GM13977 (cell line): ENCODE results near the gene OXA1L.

Experiments
- DNase-seq: peaks from one replicate; pipeline ENCODE4 v3.0.0; 2012; ENCODE audit warnings: low spot score
- in situ Hi-C: fragments of 300-500 bp; cut with MboI; formaldehyde crosslinking; loops from one replicate; pipeline ENCODE4 v1.12.0; 2022; ENCODE audit warnings: low sequenced_read_pairs, low pct_unique_long_range_greater_than_20kb, mixed read lengths, inconsistent platforms; ENCODE audit not compliant: unreplicated experiment
- TF ChIP-seq, protein P1 (sequence below): IDR thresholded peaks from 2 replicates; pipeline ENCODE4 v1.5.1; 2012; ENCODE audit warnings: mild to moderate bottlenecking, control low read depth; ENCODE audit not compliant: insufficient read depth; ENCODE audit errors: extremely low read depth, missing control alignments

OXA1L gene

DNA sequence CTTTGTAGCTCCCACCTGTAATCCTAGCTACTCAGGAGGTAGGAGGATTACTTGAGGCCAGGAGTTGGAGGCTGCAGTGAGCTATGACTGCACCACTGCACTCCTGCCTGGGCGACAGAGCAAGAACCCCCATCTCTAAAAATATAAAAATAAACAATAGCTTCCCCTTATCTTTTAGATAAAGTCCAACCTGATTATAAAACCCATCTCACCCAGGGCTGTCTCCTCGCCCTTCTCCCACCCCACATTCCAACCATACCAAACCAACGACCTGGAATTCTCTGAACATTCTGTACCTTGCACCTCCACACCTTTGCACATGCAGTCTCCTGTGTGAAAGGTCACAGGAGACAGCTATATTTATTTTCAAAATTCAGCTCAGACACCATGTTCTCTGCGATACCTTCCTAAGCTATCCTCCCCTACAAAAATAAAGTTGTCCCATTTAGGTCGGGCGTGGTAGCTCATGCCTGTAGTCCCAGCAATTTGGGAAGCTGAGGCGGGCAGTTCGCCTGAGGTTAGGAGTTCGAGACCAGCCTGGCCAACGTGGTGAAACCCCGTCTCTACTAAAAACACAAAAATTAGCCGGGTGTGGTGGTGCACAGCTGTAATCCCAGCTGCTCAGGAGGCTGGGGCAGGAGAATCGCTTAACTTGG lies 41.1 kb downstream of the OXA1L start:
- in situ Hi-C loops = no loop called here
- TF ChIP-seq, protein P1, sequence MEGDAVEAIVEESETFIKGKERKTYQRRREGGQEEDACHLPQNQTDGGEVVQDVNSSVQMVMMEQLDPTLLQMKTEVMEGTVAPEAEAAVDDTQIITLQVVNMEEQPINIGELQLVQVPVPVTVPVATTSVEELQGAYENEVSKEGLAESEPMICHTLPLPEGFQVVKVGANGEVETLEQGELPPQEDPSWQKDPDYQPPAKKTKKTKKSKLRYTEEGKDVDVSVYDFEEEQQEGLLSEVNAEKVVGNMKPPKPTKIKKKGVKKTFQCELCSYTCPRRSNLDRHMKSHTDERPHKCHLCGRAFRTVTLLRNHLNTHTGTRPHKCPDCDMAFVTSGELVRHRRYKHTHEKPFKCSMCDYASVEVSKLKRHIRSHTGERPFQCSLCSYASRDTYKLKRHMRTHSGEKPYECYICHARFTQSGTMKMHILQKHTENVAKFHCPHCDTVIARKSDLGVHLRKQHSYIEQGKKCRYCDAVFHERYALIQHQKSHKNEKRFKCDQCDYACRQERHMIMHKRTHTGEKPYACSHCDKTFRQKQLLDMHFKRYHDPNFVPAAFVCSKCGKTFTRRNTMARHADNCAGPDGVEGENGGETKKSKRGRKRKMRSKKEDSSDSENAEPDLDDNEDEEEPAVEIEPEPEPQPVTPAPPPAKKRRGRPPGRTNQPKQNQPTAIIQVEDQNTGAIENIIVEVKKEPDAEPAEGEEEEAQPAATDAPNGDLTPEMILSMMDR = no peak

DNA sequence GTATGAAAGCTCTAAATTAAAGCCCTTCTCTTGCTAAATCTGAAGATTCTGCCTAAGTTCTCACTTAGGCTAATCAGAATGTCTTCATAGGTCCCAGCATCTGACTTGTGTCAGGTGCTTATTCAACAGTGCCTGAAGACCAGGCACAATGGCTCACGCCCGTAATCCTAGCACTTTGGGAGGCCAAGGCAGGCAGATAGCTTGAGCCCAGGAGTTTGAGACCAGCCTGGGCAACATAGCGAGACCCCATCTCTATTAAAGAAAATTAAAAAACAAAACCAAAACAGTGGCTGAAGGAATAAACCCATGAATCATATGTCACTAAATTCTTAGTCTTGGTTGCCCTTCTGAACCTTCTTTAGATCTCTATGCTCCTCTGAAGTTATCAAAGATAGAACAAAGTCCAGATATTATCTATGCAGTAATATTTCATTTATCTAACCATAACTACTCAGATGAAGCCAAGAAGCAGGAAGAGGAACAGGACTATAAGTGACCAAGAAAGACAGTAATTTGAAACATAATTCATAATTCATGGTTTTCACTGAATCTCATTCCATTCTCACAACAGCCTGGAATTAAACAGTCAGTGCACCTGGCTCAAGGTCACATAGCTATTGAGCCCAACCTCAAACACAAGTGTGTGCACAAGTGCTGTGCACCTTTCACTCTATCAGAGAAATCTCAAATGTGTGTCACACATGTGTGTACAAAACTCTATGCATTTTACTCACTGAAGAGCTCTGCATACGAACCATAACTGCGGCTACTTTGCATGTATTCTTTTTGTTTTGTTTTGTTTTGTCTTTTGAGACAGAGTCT lies 42.1 kb downstream of the OXA1L start:
- DNase-seq = no peak
- in situ Hi-C loops = no loop called here
- TF ChIP-seq, protein P1 = no peak

More for the DNA sequence above, 41.1 kb downstream of the OXA1L start:
- DNase-seq = no peak

DNA sequence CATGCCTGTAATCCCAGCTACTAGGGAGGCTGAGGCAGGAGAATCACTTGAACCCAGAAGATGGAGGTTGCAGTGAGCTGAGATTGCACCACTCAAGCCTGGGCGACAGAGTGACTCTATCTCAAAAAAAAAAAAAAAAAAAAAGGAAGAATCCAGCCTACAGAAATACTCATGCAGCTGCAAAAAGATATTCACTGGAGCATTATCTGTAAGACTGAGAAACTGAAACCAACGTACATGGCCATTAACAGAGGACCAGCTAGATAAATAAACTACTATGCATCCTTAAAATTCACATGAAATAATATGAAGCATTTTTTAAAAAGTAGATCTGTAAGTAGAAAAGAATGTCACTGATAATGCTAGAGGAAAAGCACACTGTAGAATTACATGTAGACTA lies 45.2 kb downstream of the OXA1L start:
- DNase-seq = peak; percentile 32

DNA sequence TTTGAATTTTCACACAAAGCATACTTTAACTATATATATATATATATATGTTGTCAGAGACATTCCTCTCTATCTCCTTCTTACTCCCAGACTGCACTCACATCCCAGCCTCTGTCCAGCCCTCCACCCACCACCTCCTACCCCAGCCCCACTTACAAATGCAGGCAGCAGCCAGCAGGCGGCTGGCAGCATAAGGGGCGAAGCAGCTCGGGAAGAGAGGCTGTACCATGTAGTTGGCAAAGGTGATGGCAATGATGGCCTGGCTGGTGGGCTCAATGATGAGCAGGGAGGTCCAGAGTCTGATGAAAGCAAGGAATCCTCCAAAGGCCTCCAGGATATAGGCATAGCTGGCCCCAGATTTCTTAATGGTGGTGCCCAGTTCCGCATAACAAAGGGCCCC lies 46.3 kb downstream of the OXA1L start:
- in situ Hi-C loops = no loop called here
- TF ChIP-seq, protein P1 = no peak
- no peak for DNase-seq

More for the DNA sequence above, 45.2 kb downstream of the OXA1L start:
- in situ Hi-C loops = no loop called here
- TF ChIP-seq, protein P1 = no peak

DNA sequence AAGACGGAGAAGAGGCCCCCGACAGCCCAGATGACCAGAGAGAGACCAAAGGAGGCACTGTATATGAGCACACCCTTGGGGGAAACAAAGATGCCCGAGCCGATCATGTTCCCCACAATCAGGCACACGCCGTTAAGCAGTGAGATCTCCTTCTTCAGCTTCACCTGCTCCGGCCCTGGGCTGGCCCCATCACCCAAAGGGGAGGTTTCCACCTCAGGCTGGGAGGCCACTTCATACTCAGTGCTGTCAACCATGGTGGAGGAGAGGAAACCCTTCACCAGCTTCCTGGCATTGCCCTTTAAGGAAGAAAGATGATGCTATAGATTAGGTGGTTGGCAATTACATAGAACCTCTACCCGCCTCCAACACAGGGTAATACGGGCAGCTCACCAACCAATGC lies 46.7 kb downstream of the OXA1L start:
- TF ChIP-seq, protein P1 = no peak
- no peak for DNase-seq
- in situ Hi-C loops = no loop called here

DNA sequence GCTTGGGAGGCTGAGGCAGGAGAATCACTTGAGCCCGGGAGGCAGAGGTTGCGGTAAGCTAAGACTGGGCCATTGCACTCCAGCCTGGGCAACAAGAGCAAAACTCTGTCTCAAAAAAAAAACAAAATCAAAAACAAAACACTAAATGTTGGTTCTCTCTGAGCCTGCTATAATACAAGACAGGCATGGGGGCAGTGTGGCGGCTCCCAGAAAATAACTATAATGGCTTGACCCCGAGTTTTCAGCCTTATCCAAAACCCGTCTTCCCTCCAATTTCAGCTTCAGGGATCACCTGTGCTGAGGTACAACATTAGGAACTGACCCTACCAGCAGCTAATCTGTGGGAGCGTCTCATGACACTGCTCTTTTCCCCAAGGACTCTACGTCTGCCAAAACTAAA lies 47.9 kb downstream of the OXA1L start:
- in situ Hi-C loops = no loop called here

More for the DNA sequence above, 47.9 kb downstream of the OXA1L start:
- TF ChIP-seq, protein P1 = no peak
- DNase-seq = no peak
